ENCODE results near the gene WDR27.

DNA sequence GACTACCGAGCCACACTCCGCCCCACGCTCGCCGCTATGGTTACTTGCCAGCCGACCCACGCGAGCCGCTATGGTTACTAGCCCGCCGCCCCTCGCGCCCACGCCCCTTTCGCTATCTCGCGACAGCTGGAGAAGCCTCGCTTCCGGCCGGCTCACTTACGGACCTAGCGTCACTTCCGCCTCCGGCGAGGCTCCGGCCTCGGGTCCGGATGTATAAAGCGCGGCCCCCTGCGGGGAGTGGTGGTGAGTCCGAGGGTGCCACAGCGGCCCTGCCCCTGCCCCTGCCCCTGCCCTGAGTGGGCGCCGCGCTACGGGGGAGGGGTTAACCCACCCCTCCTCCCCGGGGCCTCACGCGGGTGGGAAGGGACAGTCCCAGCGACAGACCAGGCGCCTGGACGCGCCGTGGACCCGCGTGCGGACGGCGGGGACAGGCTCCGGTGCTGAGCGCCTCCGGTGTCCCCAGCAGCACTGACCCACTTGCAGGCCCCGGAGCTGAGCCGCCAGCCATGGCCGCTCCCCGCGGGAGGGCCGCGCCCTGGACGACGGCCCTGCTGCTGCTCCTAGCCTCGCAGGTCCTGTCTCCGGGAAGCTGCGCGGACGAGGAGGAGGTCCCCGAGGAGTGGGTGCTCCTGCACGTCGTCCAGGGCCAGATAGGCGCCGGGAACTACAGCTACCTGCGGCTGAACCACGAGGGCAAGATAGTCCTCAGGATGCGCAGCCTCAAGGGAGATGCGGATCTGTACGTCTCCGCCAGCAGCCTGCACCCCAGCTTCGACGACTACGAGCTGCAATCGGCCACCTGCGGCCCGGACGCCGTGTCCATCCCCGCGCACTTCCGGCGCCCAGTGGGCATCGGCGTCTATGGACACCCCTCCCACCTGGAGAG lies at the start of gene WDR27, which contains the start of gene C6orf120:
- TF ChIP-seq, protein P1, sequence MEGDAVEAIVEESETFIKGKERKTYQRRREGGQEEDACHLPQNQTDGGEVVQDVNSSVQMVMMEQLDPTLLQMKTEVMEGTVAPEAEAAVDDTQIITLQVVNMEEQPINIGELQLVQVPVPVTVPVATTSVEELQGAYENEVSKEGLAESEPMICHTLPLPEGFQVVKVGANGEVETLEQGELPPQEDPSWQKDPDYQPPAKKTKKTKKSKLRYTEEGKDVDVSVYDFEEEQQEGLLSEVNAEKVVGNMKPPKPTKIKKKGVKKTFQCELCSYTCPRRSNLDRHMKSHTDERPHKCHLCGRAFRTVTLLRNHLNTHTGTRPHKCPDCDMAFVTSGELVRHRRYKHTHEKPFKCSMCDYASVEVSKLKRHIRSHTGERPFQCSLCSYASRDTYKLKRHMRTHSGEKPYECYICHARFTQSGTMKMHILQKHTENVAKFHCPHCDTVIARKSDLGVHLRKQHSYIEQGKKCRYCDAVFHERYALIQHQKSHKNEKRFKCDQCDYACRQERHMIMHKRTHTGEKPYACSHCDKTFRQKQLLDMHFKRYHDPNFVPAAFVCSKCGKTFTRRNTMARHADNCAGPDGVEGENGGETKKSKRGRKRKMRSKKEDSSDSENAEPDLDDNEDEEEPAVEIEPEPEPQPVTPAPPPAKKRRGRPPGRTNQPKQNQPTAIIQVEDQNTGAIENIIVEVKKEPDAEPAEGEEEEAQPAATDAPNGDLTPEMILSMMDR (IDR thresholded peaks at IDR 0.05): peak in 1 of 4 experiments; percentile 20
- TF ChIP-seq POLR2A (IDR thresholded peaks at IDR 0.05): peak; percentile 94

All from prostate gland (tissue), 2 donors.